ENCODE measurements around the gene GAS2L1. TPM values are rescaled to one million over a fixed set of nuclear protein-coding genes. Genes with fewer than 3 reads are reported as not detected.

GAS2L1 gene
- total RNA-seq, 1 experiment from 2014 or later: 22.7 TPM

GRCh38 chr22:29259253-29259899 is 47.1 kb upstream of the GAS2L1 start:
- no peaks in the 10 kb centered on the region for H3K27me3 ChIP-seq (replicated peaks; ENCODE audit: insufficient read depth, low read depth, low read length, poor library complexity)
- DNase-seq (ENCODE audit: low spot score): no peak
- POLR2A ChIA-PET (ENCODE audit: low non-redundant PET): no interaction called here
- TF ChIP-seq CTCF (conservative IDR thresholded peaks at IDR 0.05; ENCODE audit: low read depth, low read length) (0 out of 2 replicates have a peak, but pooled peaks have one; percentile 11), EZH2 (IDR thresholded peaks at IDR 0.05; ENCODE audit: borderline replicate concordance, low read depth, low read length, poor library complexity, severe bottlenecking) (no peak)
- H3K27ac ChIP-seq (ENCODE audit: low read depth, low read length, poor library complexity, severe bottlenecking): no peak overlapping the region
- H3K4me1 ChIP-seq (ENCODE audit: insufficient read depth, low read length, poor library complexity, severe bottlenecking): no peaks in the 10 kb centered on the region
- no peak overlapping the region for H3K4me3 ChIP-seq (ENCODE audit: low read depth, low read length, poor library complexity, severe bottlenecking)
- no TSS peak for BruUV-seq (replicated peaks)
- H3K9me3 ChIP-seq (ENCODE audit: low read depth, low read length, poor library complexity, severe bottlenecking): no peaks in the 10 kb centered on the region
- CTCF ChIA-PET: no interaction called here
- intact Hi-C loops (cut with micrococcal nuclease; ENCODE audit: unreplicated experiment): no loop called here
- peaks cover 20% of the 10 kb centered on the region for H3K36me3 ChIP-seq (ENCODE audit: insufficient read depth, low read length, poor library complexity, severe bottlenecking)

- CTCF ChIA-PET: no interaction called here
- no peak for DNase-seq (ENCODE audit: low spot score)
- BruUV-seq (replicated peaks): no TSS peak
Observed at GRCh38 chr22:29260031-29260560, 46.4 kb upstream of the GAS2L1 start.

GRCh38 chr22:29260601-29261315 is 45.7 kb upstream of the GAS2L1 start:
- BruUV-seq (replicated peaks): no TSS peak
- no peaks in the 10 kb centered on the region for H3K27me3 ChIP-seq (replicated peaks; ENCODE audit: insufficient read depth, low read depth, low read length, poor library complexity)
- no peak overlapping the region for H3K27ac ChIP-seq (ENCODE audit: low read depth, low read length, poor library complexity, severe bottlenecking)
- peaks cover 33% of the 10 kb centered on the region for H3K36me3 ChIP-seq (ENCODE audit: insufficient read depth, low read length, poor library complexity, severe bottlenecking)
- ChIA-PET CTCF (no interaction called here), POLR2A (ENCODE audit: low non-redundant PET) (no interaction called here)
- H3K4me3 ChIP-seq (ENCODE audit: low read depth, low read length, poor library complexity, severe bottlenecking): no peak overlapping the region
- no peaks in the 10 kb centered on the region for H3K4me1 ChIP-seq (ENCODE audit: insufficient read depth, low read length, poor library complexity, severe bottlenecking)
- intact Hi-C loops (cut with micrococcal nuclease; ENCODE audit: unreplicated experiment): no loop called here
- DNase-seq (ENCODE audit: low spot score): no peak
- no peaks in the 10 kb centered on the region for H3K9me3 ChIP-seq (ENCODE audit: low read depth, low read length, poor library complexity, severe bottlenecking)
- TF ChIP-seq CTCF (conservative IDR thresholded peaks at IDR 0.05; ENCODE audit: low read depth, low read length) (no peak), EZH2 (IDR thresholded peaks at IDR 0.05; ENCODE audit: borderline replicate concordance, low read depth, low read length, poor library complexity, severe bottlenecking) (no peak)

More at GRCh38 chr22:29260031-29260560, 46.4 kb upstream of the GAS2L1 start:
- POLR2A ChIA-PET (ENCODE audit: low non-redundant PET): no interaction called here
- H3K27ac ChIP-seq (ENCODE audit: low read depth, low read length, poor library complexity, severe bottlenecking): no peak overlapping the region
- no peaks in the 10 kb centered on the region for H3K4me1 ChIP-seq (ENCODE audit: insufficient read depth, low read length, poor library complexity, severe bottlenecking)
- H3K4me3 ChIP-seq (ENCODE audit: low read depth, low read length, poor library complexity, severe bottlenecking): no peak overlapping the region
- intact Hi-C loops (cut with micrococcal nuclease; ENCODE audit: unreplicated experiment): no loop called here
- peaks cover 26% of the 10 kb centered on the region for H3K36me3 ChIP-seq (ENCODE audit: insufficient read depth, low read length, poor library complexity, severe bottlenecking)
- H3K9me3 ChIP-seq (ENCODE audit: low read depth, low read length, poor library complexity, severe bottlenecking): no peaks in the 10 kb centered on the region
- TF ChIP-seq EZH2 (IDR thresholded peaks at IDR 0.05; ENCODE audit: borderline replicate concordance, low read depth, low read length, poor library complexity, severe bottlenecking) (no peak), CTCF (conservative IDR thresholded peaks at IDR 0.05; ENCODE audit: low read depth, low read length) (no peak)
- H3K27me3 ChIP-seq (replicated peaks; ENCODE audit: insufficient read depth, low read depth, low read length, poor library complexity): no peaks in the 10 kb centered on the region

Data from A673 (cell line).